K562 (cell line): ENCODE measurements around the gene ZSCAN5C. TPM values are rescaled to one million over a fixed set of nuclear protein-coding genes. Genes with fewer than 3 reads are reported as not detected.

Experiments
- TEAD1 ChIP-seq, 2 experiments: fragments of 450-650 bp in 1 of 2; sonication (generic) in 1 of 2; formaldehyde crosslinking; IDR thresholded peaks; 2 replicates each; pipeline versions ENCODE4 v1.4.0 to v1.8.0; 2020 to 2022; ENCODE audit warnings: mild to moderate bottlenecking in 2 of 2, missing genetic modification reagents in 1 of 2
- polyA plus RNA-seq, 8 experiments: library from polyadenylated mRNA; depleted of rRNA in 4 of 8; stranded (reverse) in 5 of 8; unstranded in 3 of 8; fragments of >200 nt; fragmentation: Nextera tagmentation in 2 of 8; fragmentation: Illumina TruSeq in 1 of 8; extraction: Ambion mirVana in 2 of 8; extraction: Trizol in 1 of 8; gene quantifications; 2 replicates each; pipeline versions ENCODE4 v1.2.1 to v1.2.3, GENCODE V29; 2011 to 2014; ENCODE audit warnings: inconsistent platforms in 1 of 8, missing spikeins in 1 of 8
- total RNA-seq, 7 experiments: library from RNA; depleted of rRNA in 6 of 7; stranded (reverse); fragments of >200 nt in 6 of 7; fragmentation: Illumina TruSeq in 2 of 7; extraction: Trizol in 2 of 7; gene quantifications; 2 replicates each; pipeline versions ENCODE4 v1.2.1 to v1.2.3, GENCODE V29; 2011 to 2021; ENCODE audit warnings: low replicate concordance in 1 of 7
- TF ChIP-seq, protein P1 (sequence below): fragments of 200-600 bp; sonication (generic); IDR thresholded peaks from one replicate; pipeline ENCODE4 v1.6.1; 2012; ENCODE audit warnings: mild to moderate bottlenecking, low read depth, low read length, inconsistent platforms

The ZSCAN5C gene
- total and polyA plus RNA-seq, 9 of the 15 experiments (the other 6 are each of a cell fraction or from before 2014, with no cell fraction given), result 0.07 TPM; not detected in 8

DNA sequence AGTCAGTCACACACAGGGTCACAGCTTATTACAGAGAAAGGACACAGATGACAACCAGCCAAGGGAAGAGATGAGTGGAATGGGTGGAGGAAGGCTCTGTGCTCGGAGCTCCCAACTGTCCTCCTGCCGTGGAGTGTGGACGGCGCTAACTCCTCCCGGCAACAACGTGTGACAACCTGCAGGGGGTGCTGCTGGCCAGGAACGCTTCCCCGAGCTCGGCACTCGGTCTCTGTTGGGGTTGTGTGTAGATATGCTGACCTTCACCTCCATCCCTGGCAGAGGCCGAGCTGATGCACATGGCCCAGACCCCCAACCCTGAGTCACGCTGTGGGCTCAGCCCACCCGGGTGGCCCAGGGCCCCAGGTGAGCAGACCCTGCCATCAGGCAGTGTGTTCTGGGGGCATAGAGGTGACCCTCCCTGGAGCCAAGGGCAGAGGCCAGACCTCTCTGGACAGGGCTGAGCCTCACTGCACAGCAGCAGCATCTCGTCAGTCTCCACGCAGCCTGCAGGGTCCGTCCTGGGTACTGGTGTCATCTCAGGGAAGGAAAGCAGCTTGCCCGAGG is 46.9 kb upstream of the ZSCAN5C start (continued):
- TF ChIP-seq, protein P1, sequence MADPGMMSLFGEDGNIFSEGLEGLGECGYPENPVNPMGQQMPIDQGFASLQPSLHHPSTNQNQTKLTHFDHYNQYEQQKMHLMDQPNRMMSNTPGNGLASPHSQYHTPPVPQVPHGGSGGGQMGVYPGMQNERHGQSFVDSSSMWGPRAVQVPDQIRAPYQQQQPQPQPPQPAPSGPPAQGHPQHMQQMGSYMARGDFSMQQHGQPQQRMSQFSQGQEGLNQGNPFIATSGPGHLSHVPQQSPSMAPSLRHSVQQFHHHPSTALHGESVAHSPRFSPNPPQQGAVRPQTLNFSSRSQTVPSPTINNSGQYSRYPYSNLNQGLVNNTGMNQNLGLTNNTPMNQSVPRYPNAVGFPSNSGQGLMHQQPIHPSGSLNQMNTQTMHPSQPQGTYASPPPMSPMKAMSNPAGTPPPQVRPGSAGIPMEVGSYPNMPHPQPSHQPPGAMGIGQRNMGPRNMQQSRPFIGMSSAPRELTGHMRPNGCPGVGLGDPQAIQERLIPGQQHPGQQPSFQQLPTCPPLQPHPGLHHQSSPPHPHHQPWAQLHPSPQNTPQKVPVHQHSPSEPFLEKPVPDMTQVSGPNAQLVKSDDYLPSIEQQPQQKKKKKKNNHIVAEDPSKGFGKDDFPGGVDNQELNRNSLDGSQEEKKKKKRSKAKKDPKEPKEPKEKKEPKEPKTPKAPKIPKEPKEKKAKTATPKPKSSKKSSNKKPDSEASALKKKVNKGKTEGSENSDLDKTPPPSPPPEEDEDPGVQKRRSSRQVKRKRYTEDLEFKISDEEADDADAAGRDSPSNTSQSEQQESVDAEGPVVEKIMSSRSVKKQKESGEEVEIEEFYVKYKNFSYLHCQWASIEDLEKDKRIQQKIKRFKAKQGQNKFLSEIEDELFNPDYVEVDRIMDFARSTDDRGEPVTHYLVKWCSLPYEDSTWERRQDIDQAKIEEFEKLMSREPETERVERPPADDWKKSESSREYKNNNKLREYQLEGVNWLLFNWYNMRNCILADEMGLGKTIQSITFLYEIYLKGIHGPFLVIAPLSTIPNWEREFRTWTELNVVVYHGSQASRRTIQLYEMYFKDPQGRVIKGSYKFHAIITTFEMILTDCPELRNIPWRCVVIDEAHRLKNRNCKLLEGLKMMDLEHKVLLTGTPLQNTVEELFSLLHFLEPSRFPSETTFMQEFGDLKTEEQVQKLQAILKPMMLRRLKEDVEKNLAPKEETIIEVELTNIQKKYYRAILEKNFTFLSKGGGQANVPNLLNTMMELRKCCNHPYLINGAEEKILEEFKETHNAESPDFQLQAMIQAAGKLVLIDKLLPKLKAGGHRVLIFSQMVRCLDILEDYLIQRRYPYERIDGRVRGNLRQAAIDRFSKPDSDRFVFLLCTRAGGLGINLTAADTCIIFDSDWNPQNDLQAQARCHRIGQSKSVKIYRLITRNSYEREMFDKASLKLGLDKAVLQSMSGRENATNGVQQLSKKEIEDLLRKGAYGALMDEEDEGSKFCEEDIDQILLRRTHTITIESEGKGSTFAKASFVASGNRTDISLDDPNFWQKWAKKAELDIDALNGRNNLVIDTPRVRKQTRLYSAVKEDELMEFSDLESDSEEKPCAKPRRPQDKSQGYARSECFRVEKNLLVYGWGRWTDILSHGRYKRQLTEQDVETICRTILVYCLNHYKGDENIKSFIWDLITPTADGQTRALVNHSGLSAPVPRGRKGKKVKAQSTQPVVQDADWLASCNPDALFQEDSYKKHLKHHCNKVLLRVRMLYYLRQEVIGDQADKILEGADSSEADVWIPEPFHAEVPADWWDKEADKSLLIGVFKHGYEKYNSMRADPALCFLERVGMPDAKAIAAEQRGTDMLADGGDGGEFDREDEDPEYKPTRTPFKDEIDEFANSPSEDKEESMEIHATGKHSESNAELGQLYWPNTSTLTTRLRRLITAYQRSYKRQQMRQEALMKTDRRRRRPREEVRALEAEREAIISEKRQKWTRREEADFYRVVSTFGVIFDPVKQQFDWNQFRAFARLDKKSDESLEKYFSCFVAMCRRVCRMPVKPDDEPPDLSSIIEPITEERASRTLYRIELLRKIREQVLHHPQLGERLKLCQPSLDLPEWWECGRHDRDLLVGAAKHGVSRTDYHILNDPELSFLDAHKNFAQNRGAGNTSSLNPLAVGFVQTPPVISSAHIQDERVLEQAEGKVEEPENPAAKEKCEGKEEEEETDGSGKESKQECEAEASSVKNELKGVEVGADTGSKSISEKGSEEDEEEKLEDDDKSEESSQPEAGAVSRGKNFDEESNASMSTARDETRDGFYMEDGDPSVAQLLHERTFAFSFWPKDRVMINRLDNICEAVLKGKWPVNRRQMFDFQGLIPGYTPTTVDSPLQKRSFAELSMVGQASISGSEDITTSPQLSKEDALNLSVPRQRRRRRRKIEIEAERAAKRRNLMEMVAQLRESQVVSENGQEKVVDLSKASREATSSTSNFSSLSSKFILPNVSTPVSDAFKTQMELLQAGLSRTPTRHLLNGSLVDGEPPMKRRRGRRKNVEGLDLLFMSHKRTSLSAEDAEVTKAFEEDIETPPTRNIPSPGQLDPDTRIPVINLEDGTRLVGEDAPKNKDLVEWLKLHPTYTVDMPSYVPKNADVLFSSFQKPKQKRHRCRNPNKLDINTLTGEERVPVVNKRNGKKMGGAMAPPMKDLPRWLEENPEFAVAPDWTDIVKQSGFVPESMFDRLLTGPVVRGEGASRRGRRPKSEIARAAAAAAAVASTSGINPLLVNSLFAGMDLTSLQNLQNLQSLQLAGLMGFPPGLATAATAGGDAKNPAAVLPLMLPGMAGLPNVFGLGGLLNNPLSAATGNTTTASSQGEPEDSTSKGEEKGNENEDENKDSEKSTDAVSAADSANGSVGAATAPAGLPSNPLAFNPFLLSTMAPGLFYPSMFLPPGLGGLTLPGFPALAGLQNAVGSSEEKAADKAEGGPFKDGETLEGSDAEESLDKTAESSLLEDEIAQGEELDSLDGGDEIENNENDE, result no peak
- no peak for TF ChIP-seq TEAD1 (CRISPR knock-in tag; IDR thresholded peaks at IDR 0.05)
